HG03045 (cell line): ENCODE measurements around the gene HNF1B.

Experiments used
- ATAC-seq: cut with Tn5 transposase; IDR thresholded peaks from one replicate; pipeline ENCODE4 v1.9.1; 2021; ENCODE audit warnings: mild to moderate bottlenecking, moderate library complexity; ENCODE audit not compliant: unreplicated experiment

The HNF1B gene

DNA sequence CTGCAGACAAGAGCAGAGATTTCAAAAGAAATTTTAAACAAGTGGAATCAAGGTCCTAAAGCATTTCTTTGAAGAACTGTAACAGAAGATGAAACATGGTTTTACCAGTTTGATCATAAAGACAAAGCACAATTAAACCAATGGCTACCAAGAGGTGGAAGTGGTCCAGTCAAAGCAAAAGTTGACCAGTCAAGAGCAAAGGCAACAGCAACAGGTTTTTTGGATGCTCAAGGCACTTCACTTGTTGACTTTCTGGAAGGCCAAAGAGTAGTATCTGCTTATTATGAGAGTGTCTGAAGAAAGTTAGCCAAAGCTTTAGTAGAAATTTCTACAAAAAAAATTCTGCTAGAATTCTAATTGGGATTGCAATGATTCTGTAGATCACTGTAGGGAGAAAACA lies 106.9 kb downstream of the HNF1B start:
- no peak for ATAC-seq
